ENCODE results near the gene CERS6.

DNA sequence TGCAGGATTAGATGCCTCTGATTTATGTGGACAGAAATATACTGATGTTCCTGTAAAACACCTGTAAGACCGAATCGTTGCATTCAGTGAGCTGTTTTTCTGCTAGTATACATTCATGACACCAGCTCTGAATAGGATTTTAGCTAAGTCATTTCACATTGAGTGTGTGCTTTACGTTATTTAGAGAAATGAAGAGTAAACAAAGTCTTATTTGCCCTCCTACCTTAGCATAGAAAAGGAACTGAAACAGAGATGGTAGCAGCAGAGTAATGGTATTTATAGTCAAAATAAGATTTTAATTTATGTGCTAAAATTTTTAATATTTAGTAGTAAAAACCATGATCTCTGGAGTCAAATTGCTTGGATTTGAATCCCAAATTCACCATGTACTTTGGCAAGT lies 168.0 kb downstream of the CERS6 start:
- TF ChIP-seq, protein P1, sequence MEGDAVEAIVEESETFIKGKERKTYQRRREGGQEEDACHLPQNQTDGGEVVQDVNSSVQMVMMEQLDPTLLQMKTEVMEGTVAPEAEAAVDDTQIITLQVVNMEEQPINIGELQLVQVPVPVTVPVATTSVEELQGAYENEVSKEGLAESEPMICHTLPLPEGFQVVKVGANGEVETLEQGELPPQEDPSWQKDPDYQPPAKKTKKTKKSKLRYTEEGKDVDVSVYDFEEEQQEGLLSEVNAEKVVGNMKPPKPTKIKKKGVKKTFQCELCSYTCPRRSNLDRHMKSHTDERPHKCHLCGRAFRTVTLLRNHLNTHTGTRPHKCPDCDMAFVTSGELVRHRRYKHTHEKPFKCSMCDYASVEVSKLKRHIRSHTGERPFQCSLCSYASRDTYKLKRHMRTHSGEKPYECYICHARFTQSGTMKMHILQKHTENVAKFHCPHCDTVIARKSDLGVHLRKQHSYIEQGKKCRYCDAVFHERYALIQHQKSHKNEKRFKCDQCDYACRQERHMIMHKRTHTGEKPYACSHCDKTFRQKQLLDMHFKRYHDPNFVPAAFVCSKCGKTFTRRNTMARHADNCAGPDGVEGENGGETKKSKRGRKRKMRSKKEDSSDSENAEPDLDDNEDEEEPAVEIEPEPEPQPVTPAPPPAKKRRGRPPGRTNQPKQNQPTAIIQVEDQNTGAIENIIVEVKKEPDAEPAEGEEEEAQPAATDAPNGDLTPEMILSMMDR (IDR thresholded peaks at IDR 0.05) = no peak
- TF ChIP-seq POLR2A (IDR thresholded peaks at IDR 0.05; ENCODE audit: low read depth) (no peak), POLR2AphosphoS5 (IDR thresholded peaks at IDR 0.05) (no peak)

All from esophagus muscularis mucosa (tissue), 3 donors.